Endothelial cell of umbilical vein (primary cell): ENCODE results near the gene COA5. TPM values are rescaled to one million over a fixed set of nuclear protein-coding genes. Genes with fewer than 3 reads are reported as not detected.

ENCODE experiments used
- BruUV-seq: library from RNA; stranded (reverse); fragments of 400-500 nt; replicated peaks from 2 replicates; lab custom pipeline; 2021; lab: Mats Ljungman, UMichigan
- CTCF ChIA-PET: fragments of 300-600, 350-600 bp; sonication (Branson Sonifier 250); formaldehyde crosslinking; loops from one replicate; lab custom pipeline; 2021; ENCODE audit warnings: antibody characterized with exemption, inconsistent platforms; lab: Charles Lee
- POLR2A ChIA-PET: fragments of 300-600, 350-600 bp; sonication (Branson Sonifier 250); formaldehyde crosslinking; loops from one replicate; lab custom pipeline; 2021; ENCODE audit warnings: antibody characterized with exemption, inconsistent platforms; lab: Charles Lee
- DNase-seq: peaks from one replicate; pipeline ENCODE4 v3.0.0-alpha.2; 2011; ENCODE audit warnings: low read depth, low spot score
- FAIRE-seq: peaks from 2 replicates; lab custom pipeline; 2011; peaks lifted over from hg19 to GRCh38; lab: Jason Lieb, UNC
- H2AFZ ChIP-seq: 2 replicates; pipeline ENCODE4 v1.6.0; 2012; ENCODE audit warnings: low read depth, low read length, control low read depth, inconsistent platforms
- H3K27ac ChIP-seq: 2 replicates; pipeline ENCODE4 v1.5.1; 2011; ENCODE audit warnings: low read depth, mild to moderate bottlenecking, control low read depth, low read length, moderate library complexity; ENCODE audit not compliant: insufficient read depth
- H3K27me3 ChIP-seq, 2 experiments: 2 replicates each; pipeline versions ENCODE4 v1.6.0 to v1.6.1; 2011; ENCODE audit warnings: low read length in 2 of 2, mixed read lengths in 1 of 2; ENCODE audit not compliant: control insufficient read depth in 2 of 2, insufficient read depth in 2 of 2
- H3K36me3 ChIP-seq, 2 experiments: 2 replicates in 1 of 2; 3 replicates in 1 of 2; pipeline ENCODE4 v1.5.1; 2011; ENCODE audit warnings: low read length in 2 of 2, mild to moderate bottlenecking in 1 of 2, moderate library complexity in 1 of 2; ENCODE audit not compliant: control insufficient read depth in 2 of 2, insufficient read depth in 2 of 2; ENCODE audit errors: extremely low read depth in 1 of 2
- H3K4me1 ChIP-seq: 3 replicates; pipeline ENCODE4 v1.5.1; 2011; ENCODE audit warnings: mild to moderate bottlenecking, low read length; ENCODE audit not compliant: control insufficient read depth, insufficient read depth; ENCODE audit errors: extremely low read depth
- H3K4me2 ChIP-seq: 2 replicates; pipeline ENCODE4 v1.6.1; 2011; ENCODE audit warnings: low read length, control low read depth, mixed read lengths; ENCODE audit not compliant: insufficient read depth
- H3K4me3 ChIP-seq, 3 experiments: fragments of 200-600 bp in 1 of 3; sonication (generic), shearing (Covaris generic) in 1 of 3; replicated peaks in 1 of 3; 2 replicates each; pipeline ENCODE4 v1.5.1; 2011 to 2016; ENCODE audit warnings: control low read depth in 3 of 3, low read length in 3 of 3, mild to moderate bottlenecking in 2 of 3, inconsistent platforms in 1 of 3, low read depth in 1 of 3, moderate library complexity in 1 of 3; ENCODE audit not compliant: insufficient read depth in 1 of 3
- H3K79me2 ChIP-seq: 2 replicates; pipeline ENCODE4 v1.6.0; 2012; ENCODE audit warnings: low read length, inconsistent platforms; ENCODE audit not compliant: control insufficient read depth, insufficient read depth
- H3K9ac ChIP-seq: replicated peaks from 2 replicates; pipeline ENCODE3; 2011; ENCODE audit warnings: low read length, control low read depth; ENCODE audit not compliant: insufficient read depth; ENCODE audit errors: extremely low read depth
- H3K9me1 ChIP-seq: replicated peaks from 3 replicates; pipeline ENCODE4 v1.6.0; 2011; ENCODE audit warnings: mild to moderate bottlenecking, low read length; ENCODE audit not compliant: control insufficient read depth, insufficient read depth; ENCODE audit errors: extremely low read depth
- H3K9me3 ChIP-seq: replicated peaks from 2 replicates; pipeline ENCODE4 v1.5.1; 2012; ENCODE audit warnings: low read length, inconsistent platforms; ENCODE audit not compliant: control insufficient read depth, insufficient read depth
- H4K20me1 ChIP-seq: replicated peaks from 2 replicates; pipeline ENCODE3; 2011; ENCODE audit warnings: mild to moderate bottlenecking, low read length; ENCODE audit not compliant: control insufficient read depth, insufficient read depth; ENCODE audit errors: extremely low read depth
- CTCF ChIP-seq, 2 donors: IDR thresholded peaks; 1 replicate in 1 of 2; 2 replicates in 1 of 2; pipeline ENCODE4 v1.5.1; 2011; ENCODE audit warnings: low read length in 2 of 2, mild to moderate bottlenecking in 2 of 2, moderate library complexity in 2 of 2, control low read depth in 1 of 2, inconsistent platforms in 1 of 2, low read depth in 1 of 2; ENCODE audit not compliant: insufficient read depth in 1 of 2; ENCODE audit errors: extremely low read depth in 1 of 2
- EZH2 ChIP-seq: IDR thresholded peaks from 2 replicates; pipeline ENCODE4 v1.6.1; 2012; ENCODE audit warnings: borderline replicate concordance, low read depth, mild to moderate bottlenecking, moderate library complexity, low read length, inconsistent platforms; ENCODE audit not compliant: severe bottlenecking
- FOS ChIP-seq: IDR thresholded peaks from 2 replicates; pipeline ENCODE4 v1.6.1; 2011; ENCODE audit warnings: mild to moderate bottlenecking, low read length, moderate library complexity, borderline replicate concordance; ENCODE audit not compliant: insufficient read depth
- GATA2 ChIP-seq: IDR thresholded peaks from 2 replicates; pipeline ENCODE4 v1.7.0; 2011; ENCODE audit warnings: low read depth, mild to moderate bottlenecking, moderate library complexity, mixed read lengths, low read length; ENCODE audit not compliant: insufficient read length, insufficient read depth
- JUN ChIP-seq: IDR thresholded peaks from 2 replicates; pipeline ENCODE4 v1.6.1; 2011; ENCODE audit warnings: borderline replicate concordance, low read depth; ENCODE audit not compliant: insufficient read length, insufficient read depth
- MAX ChIP-seq: IDR thresholded peaks from 2 replicates; pipeline ENCODE4 v1.6.1; 2011; ENCODE audit not compliant: insufficient read depth, insufficient read length
- MYC ChIP-seq: IDR thresholded peaks from one replicate; pipeline ENCODE4 v1.6.1; 2011; ENCODE audit warnings: mild to moderate bottlenecking, low read depth, low read length
- POLR2A ChIP-seq: IDR thresholded peaks from 2 replicates; pipeline ENCODE4 v1.6.1; 2012; ENCODE audit warnings: low read depth, mild to moderate bottlenecking, control low read depth, low read length
- POLR2AphosphoS5 ChIP-seq: IDR thresholded peaks from 2 replicates; pipeline ENCODE4 v1.6.1; 2012; ENCODE audit warnings: low read depth, mild to moderate bottlenecking, control low read depth, low read length, moderate library complexity; ENCODE audit not compliant: insufficient read depth
- dilution Hi-C: fragments of 300-500 bp; cut with MboI; formaldehyde crosslinking; loops from one replicate; pipeline ENCODE4 v1.15.0; 2019; ENCODE audit warnings: low sequenced_read_pairs; ENCODE audit not compliant: extremely low pct_ligation_motif_present
- intact Hi-C: fragments of 100-400 bp; cut with micrococcal nuclease; formaldehyde crosslinking; loops from one replicate; pipeline ENCODE4 v1.10.0; 2022
- polyA plus RNA-seq, 4 experiments: library from polyadenylated mRNA; depleted of rRNA in 3 of 4; stranded (reverse) in 3 of 4; unstranded in 1 of 4; fragments of >200 nt; gene quantifications; 2 replicates each; pipeline versions ENCODE4 v1.2.1 to v1.2.3, GENCODE V29; 2011 to 2012; ENCODE audit warnings: missing spikeins in 1 of 4
- total RNA-seq: library from RNA; stranded (reverse); gene quantifications from 2 replicates; pipeline ENCODE4 v1.2.3, GENCODE V29; 2021

Gene COA5
- total and polyA plus RNA-seq, 2 donors (not counting 3 experiments of a cell fraction or from before 2014, with no cell fraction given), result 16.5 to 17.7 TPM

GRCh38 chr2:98585386-98585785 is 22.9 kb downstream of the COA5 start:
- Histone ChIP-seq H2AFZ (no peak overlapping the region), H3K27ac (no peak overlapping the region), H3K36me3 (peaks cover 0 to 10% of the 10 kb centered on the region in 2 experiments), H3K4me2 (no peak overlapping the region), H3K27me3 (no peaks in the 10 kb centered on the region), H3K9me1 (no peaks in the 10 kb centered on the region), H3K4me1 (no peaks in the 10 kb centered on the region), H3K9ac (no peak overlapping the region), H3K4me3 (no peak overlapping the region), H4K20me1 (no peaks in the 10 kb centered on the region), H3K9me3 (no peaks in the 10 kb centered on the region), H3K79me2 (no peaks in the 10 kb centered on the region)
- POLR2A ChIA-PET, result no interaction called here
- intact Hi-C loops, result no loop called here
- BruUV-seq, result no TSS peak
- CTCF ChIA-PET, result interaction anchor here (1.3 to 2.4 kb wide), 4 partner anchors 13 to 172 kb away, joined by 3 to 8 read pairs (median 6); no protein-coding TSS in a partner anchor
- FAIRE-seq (no peak), DNase-seq (no peak)
- TF ChIP-seq MAX (no peak), GATA2 (no peak), POLR2AphosphoS5 (no peak), CTCF (IDR thresholded peaks at IDR 0.05; ENCODE audit: extremely low read depth in 1 of 2, insufficient read depth in 1 of 2, low read depth in 1 of 2, low read length in 2 of 2) (no peak), EZH2 (no peak), POLR2A (no peak), JUN (no peak), MYC (no peak), FOS (no peak)
- dilution Hi-C loops, result no loop called here
